ENCODE data around the gene RBMS1. TPM values are rescaled to one million over a fixed set of nuclear protein-coding genes. Genes with fewer than 3 reads are reported as not detected.
A peak's percentile ranks its signal among the peaks of the same experiment; 100 is the strongest.
"Not testable (repeated sequence)": the region's sequence is repeated elsewhere in the genome, so short reads cannot be mapped to it uniquely, and the experiment has no call there.

Gene RBMS1
- total and polyA plus RNA-seq, 4 experiments from 2014 or later = 101 to 131 (median 112) TPM

- Mint-ChIP-seq H3K27me3 (no peaks in the 10 kb centered on the region), H3K36me3 (peaks cover 24 to 41% of the 10 kb centered on the region in 2 donors), H3K4me1 (peaks cover 62 to 93% (median 73%) of the 10 kb centered on the region in 4 donors), H3K27ac (peak overlapping the region in 6 of 7 donors; percentile 23 to 89 (median 63)), H3K4me3 (peak overlapping the region in 7 of 8 donors; percentile 23 to 82 (median 54)), H3K9me3 (no peaks in the 10 kb centered on the region)
- Histone ChIP-seq H3K36me3 (ENCODE audit: insufficient read depth, low read length) (no peaks in the 10 kb centered on the region), H3K27ac (ENCODE audit: low read depth, low read length) (no peak overlapping the region), H3K27me3 (ENCODE audit: insufficient read depth, low read length) (no peaks in the 10 kb centered on the region), H3K4me3 (ENCODE audit: low read length in 2 of 2) (no peak overlapping the region), H3K4me1 (ENCODE audit: insufficient read depth, low read length) (peaks cover 54% of the 10 kb centered on the region), H3K9me3 (ENCODE audit: control insufficient read depth in 1 of 2, low read length in 2 of 2) (no peaks in the 10 kb centered on the region)
- DNase-seq = no peak
- CTCF ChIA-PET (ENCODE audit: partially characterized antibody) = interaction anchor here (1.3 kb wide), 1 partner anchor 13 kb away, joined by 3 read pairs; no protein-coding TSS in a partner anchor
- POLR2A ChIA-PET (ENCODE audit: partially characterized antibody) = no interaction called here
- intact Hi-C loops (cut with micrococcal nuclease) = loop anchor here (2.0 kb wide), 1 partner anchor 15 kb away; no protein-coding TSS in a partner anchor
Measured at GRCh38 chr2:160367887-160368286, 125.7 kb downstream of the RBMS1 start.

GRCh38 chr2:160367139-160367538 lies 126.5 kb downstream of the RBMS1 start:
- H3K27ac ChIP-seq (ENCODE audit: low read depth, low read length); H3K9me3 ChIP-seq (ENCODE audit: control insufficient read depth in 1 of 2, low read length in 2 of 2); H3K4me3 ChIP-seq (ENCODE audit: low read length in 2 of 2); H3K9me3 Mint-ChIP-seq; H3K27me3 ChIP-seq (ENCODE audit: insufficient read depth, low read length); H3K36me3 ChIP-seq (ENCODE audit: insufficient read depth, low read length); DNase-seq; POLR2A ChIA-PET (ENCODE audit: partially characterized antibody); intact Hi-C loops (cut with micrococcal nuclease); H3K4me3 Mint-ChIP-seq; H3K27me3 Mint-ChIP-seq: not testable (repeated sequence)
- H3K36me3 Mint-ChIP-seq = peaks cover 28 to 44% of the 10 kb centered on the region in 2 donors
- peak overlapping the region in 2 of 7 donors; percentile 35 to 38 for H3K27ac Mint-ChIP-seq
- H3K4me1 ChIP-seq (ENCODE audit: insufficient read depth, low read length) = peaks cover 54% of the 10 kb centered on the region
- CTCF ChIA-PET (ENCODE audit: partially characterized antibody) = interaction anchor here (1.3 kb wide), 1 partner anchor 13 kb away, joined by 3 read pairs; no protein-coding TSS in a partner anchor
- H3K4me1 Mint-ChIP-seq = peaks cover 58 to 91% (median 71%) of the 10 kb centered on the region in 4 donors

- DNase-seq = no peak
- no peak overlapping the region for H3K27ac Mint-ChIP-seq
- Histone ChIP-seq H3K27me3 (ENCODE audit: insufficient read depth, low read length) (no peaks in the 10 kb centered on the region), H3K4me3 (ENCODE audit: low read length in 2 of 2) (no peak overlapping the region), H3K9me3 (ENCODE audit: control insufficient read depth in 1 of 2, low read length in 2 of 2) (no peaks in the 10 kb centered on the region), H3K36me3 (ENCODE audit: insufficient read depth, low read length) (no peaks in the 10 kb centered on the region), H3K27ac (ENCODE audit: low read depth, low read length) (no peak overlapping the region), H3K4me1 (ENCODE audit: insufficient read depth, low read length) (peaks cover 51% of the 10 kb centered on the region)
- ChIA-PET CTCF (ENCODE audit: partially characterized antibody) (no interaction called here), POLR2A (ENCODE audit: partially characterized antibody) (no interaction called here)
- no peaks in the 10 kb centered on the region for H3K9me3 Mint-ChIP-seq
- H3K4me3 Mint-ChIP-seq = no peak overlapping the region
- no peaks in the 10 kb centered on the region for H3K27me3 Mint-ChIP-seq
- peaks cover 28 to 44% of the 10 kb centered on the region in 2 donors for H3K36me3 Mint-ChIP-seq
- H3K4me1 Mint-ChIP-seq = peaks cover 53 to 88% (median 67%) of the 10 kb centered on the region in 4 donors
- intact Hi-C loops (cut with micrococcal nuclease) = no loop called here
Measured at GRCh38 chr2:160366474-160366873, 127.1 kb downstream of the RBMS1 start.

GRCh38 chr2:160365716-160366367 lies 127.8 kb downstream of the RBMS1 start:
- no peak for DNase-seq
- Mint-ChIP-seq H3K27ac (peak overlapping the region in 3 of 7 donors; percentile 3 to 37 (median 9)), H3K27me3 (no peaks in the 10 kb centered on the region), H3K4me3 (peak overlapping the region in 1 of 8 donors; percentile 9), H3K4me1 (peaks cover 50 to 87% (median 65%) of the 10 kb centered on the region in 4 donors), H3K9me3 (no peaks in the 10 kb centered on the region), H3K36me3 (peaks cover 31 to 51% of the 10 kb centered on the region in 2 donors)
- intact Hi-C loops (cut with micrococcal nuclease) = no loop called here
- POLR2A ChIA-PET (ENCODE audit: partially characterized antibody) = no interaction called here
- no peaks in the 10 kb centered on the region for H3K9me3 ChIP-seq (ENCODE audit: control insufficient read depth in 1 of 2, low read length in 2 of 2)
- no peaks in the 10 kb centered on the region for H3K27me3 ChIP-seq (ENCODE audit: insufficient read depth, low read length)
- no peaks in the 10 kb centered on the region for H3K36me3 ChIP-seq (ENCODE audit: insufficient read depth, low read length)
- CTCF ChIA-PET (ENCODE audit: partially characterized antibody) = no interaction called here
- no peak overlapping the region for H3K27ac ChIP-seq (ENCODE audit: low read depth, low read length)
- no peak overlapping the region for H3K4me3 ChIP-seq (ENCODE audit: low read length in 2 of 2)
- peaks cover 51% of the 10 kb centered on the region for H3K4me1 ChIP-seq (ENCODE audit: insufficient read depth, low read length)

- POLR2A ChIA-PET (ENCODE audit: partially characterized antibody) = no interaction called here
- H3K27ac Mint-ChIP-seq = peak overlapping the region in 3 of 7 donors; percentile 3 to 77 (median 24)
- H3K36me3 Mint-ChIP-seq = peaks cover 39 to 56% of the 10 kb centered on the region in 2 donors
- no peaks in the 10 kb centered on the region for H3K9me3 ChIP-seq (ENCODE audit: control insufficient read depth in 1 of 2, low read length in 2 of 2)
- CTCF ChIA-PET (ENCODE audit: partially characterized antibody) = interaction anchor here (1.1 to 1.3 kb wide), 2 partner anchors 9 to 65 kb away, joined by 3 read pairs; no protein-coding TSS in a partner anchor
- peaks cover 46 to 84% (median 63%) of the 10 kb centered on the region in 4 donors for H3K4me1 Mint-ChIP-seq
- no peak overlapping the region for H3K27ac ChIP-seq (ENCODE audit: low read depth, low read length)
- intact Hi-C loops (cut with micrococcal nuclease) = loop anchor here (1.0 kb wide), 1 partner anchor 9 kb away; no protein-coding TSS in a partner anchor
- H3K27me3 Mint-ChIP-seq = no peaks in the 10 kb centered on the region
- DNase-seq = no peak
- H3K4me1 ChIP-seq (ENCODE audit: insufficient read depth, low read length) = peaks cover 49% of the 10 kb centered on the region
- no peak overlapping the region for H3K4me3 ChIP-seq (ENCODE audit: low read length in 2 of 2)
- no peaks in the 10 kb centered on the region for H3K27me3 ChIP-seq (ENCODE audit: insufficient read depth, low read length)
- H3K36me3 ChIP-seq (ENCODE audit: insufficient read depth, low read length) = no peaks in the 10 kb centered on the region
- H3K4me3 Mint-ChIP-seq = no peak overlapping the region
- H3K9me3 Mint-ChIP-seq = no peaks in the 10 kb centered on the region
Measured at GRCh38 chr2:160364364-160364763, 129.2 kb downstream of the RBMS1 start.

GRCh38 chr2:160363961-160364360 lies 129.6 kb downstream of the RBMS1 start:
- Mint-ChIP-seq H3K27ac (peak overlapping the region in 5 of 7 donors; percentile 3 to 88 (median 24)), H3K36me3 (peaks cover 39 to 54% of the 10 kb centered on the region in 2 donors), H3K4me3 (no peak overlapping the region), H3K4me1 (peaks cover 42 to 80% (median 59%) of the 10 kb centered on the region in 4 donors), H3K9me3 (no peaks in the 10 kb centered on the region), H3K27me3 (no peaks in the 10 kb centered on the region)
- H3K27me3 ChIP-seq (ENCODE audit: insufficient read depth, low read length) = no peaks in the 10 kb centered on the region
- no peaks in the 10 kb centered on the region for H3K36me3 ChIP-seq (ENCODE audit: insufficient read depth, low read length)
- H3K4me1 ChIP-seq (ENCODE audit: insufficient read depth, low read length) = peaks cover 45% of the 10 kb centered on the region
- H3K27ac ChIP-seq (ENCODE audit: low read depth, low read length) = no peak overlapping the region
- DNase-seq = no peak
- ChIA-PET POLR2A (ENCODE audit: partially characterized antibody) (no interaction called here), CTCF (ENCODE audit: partially characterized antibody) (interaction anchor here (1.1 to 1.3 kb wide), 2 partner anchors 9 to 65 kb away, joined by 3 read pairs; no protein-coding TSS in a partner anchor)
- intact Hi-C loops (cut with micrococcal nuclease) = loop anchor here (1.0 kb wide), 1 partner anchor 9 kb away; no protein-coding TSS in a partner anchor
- H3K9me3 ChIP-seq (ENCODE audit: control insufficient read depth in 1 of 2, low read length in 2 of 2) = no peaks in the 10 kb centered on the region
- no peak overlapping the region for H3K4me3 ChIP-seq (ENCODE audit: low read length in 2 of 2)

- H3K9me3 ChIP-seq (ENCODE audit: control insufficient read depth in 1 of 2, low read length in 2 of 2) = no peaks in the 10 kb centered on the region
- CTCF ChIA-PET (ENCODE audit: partially characterized antibody) = interaction anchor here (1.1 to 1.3 kb wide), 2 partner anchors 9 to 66 kb away, joined by 3 to 7 read pairs; no protein-coding TSS in a partner anchor
- Mint-ChIP-seq H3K27me3 (no peaks in the 10 kb centered on the region), H3K27ac (peak overlapping the region in 5 of 7 donors; percentile 7 to 88 (median 13)), H3K36me3 (peaks cover 41 to 56% of the 10 kb centered on the region in 2 donors), H3K4me1 (peaks cover 36 to 73% (median 54%) of the 10 kb centered on the region in 4 donors), H3K9me3 (peaks cover 0 to 2% (median 0%) of the 10 kb centered on the region in 8 donors), H3K4me3 (no peak overlapping the region)
- no peak for DNase-seq
- POLR2A ChIA-PET (ENCODE audit: partially characterized antibody) = interaction anchor here (1.5 kb wide), 1 partner anchor 44 kb away, joined by 3 read pairs; no protein-coding TSS in a partner anchor
- no peak overlapping the region for H3K27ac ChIP-seq (ENCODE audit: low read depth, low read length)
- H3K4me3 ChIP-seq (ENCODE audit: low read length in 2 of 2) = no peak overlapping the region
- H3K4me1 ChIP-seq (ENCODE audit: insufficient read depth, low read length) = peaks cover 36% of the 10 kb centered on the region
- H3K27me3 ChIP-seq (ENCODE audit: insufficient read depth, low read length) = no peaks in the 10 kb centered on the region
- intact Hi-C loops (cut with micrococcal nuclease) = no loop called here
- no peaks in the 10 kb centered on the region for H3K36me3 ChIP-seq (ENCODE audit: insufficient read depth, low read length)
Measured at GRCh38 chr2:160363055-160363454, 130.6 kb downstream of the RBMS1 start.
